Measurements from ENCODE around the gene TMEM145. TPM values are rescaled to one million over a fixed set of nuclear protein-coding genes. Genes with fewer than 3 reads are reported as not detected.

Gene TMEM145
- total RNA-seq, 1 experiment from 2014 or later = 3.0 TPM

DNA sequence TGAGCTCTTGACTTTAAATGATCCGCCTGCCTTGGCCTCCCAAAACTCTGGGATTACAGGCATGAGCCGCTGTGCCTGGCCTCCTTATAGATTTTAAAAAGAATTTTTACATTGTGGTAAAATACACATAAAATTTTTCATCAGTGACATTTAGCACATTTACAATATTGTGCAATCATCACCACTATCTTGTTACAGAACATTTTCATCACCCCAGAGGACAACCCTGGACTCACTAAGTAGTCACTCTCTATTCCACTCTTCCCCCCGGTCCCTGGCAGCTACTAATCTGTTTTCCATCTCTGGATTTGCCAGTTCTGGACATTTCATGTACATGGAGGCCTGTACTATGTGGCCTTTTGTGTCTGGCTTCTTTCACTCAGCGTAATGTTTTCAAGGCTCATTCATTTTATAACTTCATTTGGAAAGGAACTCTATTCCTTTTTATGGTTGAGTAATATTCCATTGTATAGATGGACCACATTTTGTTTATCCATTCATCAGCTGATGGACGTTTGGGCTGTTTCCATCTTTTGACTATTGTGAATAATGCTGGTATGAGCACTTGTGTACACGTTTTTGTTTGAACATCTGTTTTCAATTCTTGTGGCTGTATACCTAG, 32.2 kb downstream of the TMEM145 start:
- ChIA-PET CTCF (no interaction called here), POLR2A (no interaction called here)
- H3K36me3 ChIP-seq (ENCODE audit: control insufficient read depth, insufficient read depth, low read length) = no peaks in the 10 kb centered on the region
- H3K9me3 ChIP-seq (ENCODE audit: control insufficient read depth, insufficient read depth, low read depth, low read length) = no peaks in the 10 kb centered on the region
- intact Hi-C loops (cut with micrococcal nuclease; ENCODE audit: unreplicated experiment) (no loop called here), in situ Hi-C loops (cut with HindIII; ENCODE audit: low pct_unique_long_range_greater_than_20kb, low sequenced_read_pairs) (no loop called here)
- no peaks in the 10 kb centered on the region for H3K4me1 ChIP-seq (ENCODE audit: control insufficient read depth, insufficient read depth, low read length)
- no peaks in the 10 kb centered on the region for H3K27me3 ChIP-seq (ENCODE audit: control insufficient read depth, insufficient read depth, low read length)
- TF ChIP-seq SIN3A (IDR thresholded peaks at IDR 0.05; ENCODE audit: borderline replicate concordance, insufficient read depth, low read depth, low read length) = no peak
- TF ChIP-seq, protein P1, sequence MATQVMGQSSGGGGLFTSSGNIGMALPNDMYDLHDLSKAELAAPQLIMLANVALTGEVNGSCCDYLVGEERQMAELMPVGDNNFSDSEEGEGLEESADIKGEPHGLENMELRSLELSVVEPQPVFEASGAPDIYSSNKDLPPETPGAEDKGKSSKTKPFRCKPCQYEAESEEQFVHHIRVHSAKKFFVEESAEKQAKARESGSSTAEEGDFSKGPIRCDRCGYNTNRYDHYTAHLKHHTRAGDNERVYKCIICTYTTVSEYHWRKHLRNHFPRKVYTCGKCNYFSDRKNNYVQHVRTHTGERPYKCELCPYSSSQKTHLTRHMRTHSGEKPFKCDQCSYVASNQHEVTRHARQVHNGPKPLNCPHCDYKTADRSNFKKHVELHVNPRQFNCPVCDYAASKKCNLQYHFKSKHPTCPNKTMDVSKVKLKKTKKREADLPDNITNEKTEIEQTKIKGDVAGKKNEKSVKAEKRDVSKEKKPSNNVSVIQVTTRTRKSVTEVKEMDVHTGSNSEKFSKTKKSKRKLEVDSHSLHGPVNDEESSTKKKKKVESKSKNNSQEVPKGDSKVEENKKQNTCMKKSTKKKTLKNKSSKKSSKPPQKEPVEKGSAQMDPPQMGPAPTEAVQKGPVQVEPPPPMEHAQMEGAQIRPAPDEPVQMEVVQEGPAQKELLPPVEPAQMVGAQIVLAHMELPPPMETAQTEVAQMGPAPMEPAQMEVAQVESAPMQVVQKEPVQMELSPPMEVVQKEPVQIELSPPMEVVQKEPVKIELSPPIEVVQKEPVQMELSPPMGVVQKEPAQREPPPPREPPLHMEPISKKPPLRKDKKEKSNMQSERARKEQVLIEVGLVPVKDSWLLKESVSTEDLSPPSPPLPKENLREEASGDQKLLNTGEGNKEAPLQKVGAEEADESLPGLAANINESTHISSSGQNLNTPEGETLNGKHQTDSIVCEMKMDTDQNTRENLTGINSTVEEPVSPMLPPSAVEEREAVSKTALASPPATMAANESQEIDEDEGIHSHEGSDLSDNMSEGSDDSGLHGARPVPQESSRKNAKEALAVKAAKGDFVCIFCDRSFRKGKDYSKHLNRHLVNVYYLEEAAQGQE (IDR thresholded peaks at IDR 0.05; ENCODE audit: insufficient read depth in 1 of 2, low read depth in 2 of 2, low read length in 1 of 2) = no peak
- TF ChIP-seq POLR2AphosphoS5 (IDR thresholded peaks at IDR 0.05; ENCODE audit: low read depth, low read length) = no peak
- no peak for ATAC-seq
- BruUV-seq (replicated peaks) = no TSS peak
- H3K4me3 ChIP-seq (ENCODE audit: low read depth in 2 of 2, low read length in 2 of 2) = no peak overlapping the region
- no peak overlapping the region for H3K27ac ChIP-seq (ENCODE audit: low read length)
- no peak for DNase-seq (ENCODE audit: low read depth, low spot score)

DNA sequence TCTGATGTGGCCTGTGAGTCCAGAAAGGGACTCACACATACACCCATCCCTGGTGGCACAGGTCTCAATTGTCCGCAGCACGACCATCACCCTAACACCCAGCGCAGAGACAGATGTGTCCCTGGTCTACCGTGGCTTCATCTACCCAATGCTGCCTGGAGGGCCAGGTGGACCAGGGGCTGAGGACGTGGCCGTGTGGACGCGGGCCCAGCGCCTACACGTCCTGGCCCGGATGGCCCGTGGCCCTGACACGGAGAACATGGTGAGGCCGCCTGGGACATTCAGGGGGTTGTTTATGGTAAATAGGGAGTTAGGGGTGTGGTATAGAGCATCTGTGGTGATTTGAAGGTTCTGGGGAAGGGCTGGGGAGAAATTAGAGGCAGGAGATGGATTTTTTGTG, 35.1 kb downstream of the TMEM145 start:
- intact Hi-C loops (cut with micrococcal nuclease; ENCODE audit: unreplicated experiment) = no loop called here
- ChIA-PET CTCF (no interaction called here), POLR2A (no interaction called here)
- in situ Hi-C loops (cut with HindIII; ENCODE audit: low pct_unique_long_range_greater_than_20kb, low sequenced_read_pairs) = no loop called here
- no peaks in the 10 kb centered on the region for H3K27me3 ChIP-seq (ENCODE audit: control insufficient read depth, insufficient read depth, low read length)
- no peaks in the 10 kb centered on the region for H3K36me3 ChIP-seq (ENCODE audit: control insufficient read depth, insufficient read depth, low read length)
- ATAC-seq (no peak), DNase-seq (ENCODE audit: low read depth, low spot score) (no peak)
- H3K4me1 ChIP-seq (ENCODE audit: control insufficient read depth, insufficient read depth, low read length) = no peaks in the 10 kb centered on the region
- no TSS peak for BruUV-seq (replicated peaks)
- TF ChIP-seq, protein P1 (IDR thresholded peaks at IDR 0.05; ENCODE audit: insufficient read depth in 1 of 2, low read depth in 2 of 2, low read length in 1 of 2) = no peak
- TF ChIP-seq SIN3A (IDR thresholded peaks at IDR 0.05; ENCODE audit: borderline replicate concordance, insufficient read depth, low read depth, low read length) (no peak), POLR2AphosphoS5 (IDR thresholded peaks at IDR 0.05; ENCODE audit: low read depth, low read length) (no peak), TCF7L2 (IDR thresholded peaks at IDR 0.05; ENCODE audit: low read depth, low read length) (no peak)
- TF ChIP-seq, protein P2, sequence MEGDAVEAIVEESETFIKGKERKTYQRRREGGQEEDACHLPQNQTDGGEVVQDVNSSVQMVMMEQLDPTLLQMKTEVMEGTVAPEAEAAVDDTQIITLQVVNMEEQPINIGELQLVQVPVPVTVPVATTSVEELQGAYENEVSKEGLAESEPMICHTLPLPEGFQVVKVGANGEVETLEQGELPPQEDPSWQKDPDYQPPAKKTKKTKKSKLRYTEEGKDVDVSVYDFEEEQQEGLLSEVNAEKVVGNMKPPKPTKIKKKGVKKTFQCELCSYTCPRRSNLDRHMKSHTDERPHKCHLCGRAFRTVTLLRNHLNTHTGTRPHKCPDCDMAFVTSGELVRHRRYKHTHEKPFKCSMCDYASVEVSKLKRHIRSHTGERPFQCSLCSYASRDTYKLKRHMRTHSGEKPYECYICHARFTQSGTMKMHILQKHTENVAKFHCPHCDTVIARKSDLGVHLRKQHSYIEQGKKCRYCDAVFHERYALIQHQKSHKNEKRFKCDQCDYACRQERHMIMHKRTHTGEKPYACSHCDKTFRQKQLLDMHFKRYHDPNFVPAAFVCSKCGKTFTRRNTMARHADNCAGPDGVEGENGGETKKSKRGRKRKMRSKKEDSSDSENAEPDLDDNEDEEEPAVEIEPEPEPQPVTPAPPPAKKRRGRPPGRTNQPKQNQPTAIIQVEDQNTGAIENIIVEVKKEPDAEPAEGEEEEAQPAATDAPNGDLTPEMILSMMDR (IDR thresholded peaks at IDR 0.05) = no peak
- no peaks in the 10 kb centered on the region for H3K9me3 ChIP-seq (ENCODE audit: control insufficient read depth, insufficient read depth, low read depth, low read length)
- H3K27ac ChIP-seq (ENCODE audit: low read length) = no peak overlapping the region
- no peak overlapping the region for H3K4me3 ChIP-seq (ENCODE audit: low read depth in 2 of 2, low read length in 2 of 2)

Data from Panc1 (cell line).